ENCODE measurements around the gene EML3. TPM values are rescaled to one million over a fixed set of nuclear protein-coding genes. Genes with fewer than 3 reads are reported as not detected.
"Not testable (repeated sequence)": the region's sequence is repeated elsewhere in the genome, so short reads cannot be mapped to it uniquely, and the experiment has no call there.

The EML3 gene
- total RNA-seq, 2 donors from 2014 or later, result 122 to 205 TPM

- Mint-ChIP-seq H3K27me3 (no peaks in the 10 kb centered on the region), H3K36me3 (no peaks in the 10 kb centered on the region), H3K4me1 (ENCODE audit: low read depth in 2 of 2) (peaks cover 11 to 20% of the 10 kb centered on the region in 2 donors), H3K9me3 (no peaks in the 10 kb centered on the region), H3K27ac (peak within 1 kb of the TSS; percentile 88 to 97), H3K4me3 (peak within 1 kb of the TSS; percentile 97)
- DNase-seq (ENCODE audit: low spot score), result peak; percentile 99
- peak; percentile 99 for ATAC-seq
These were observed 33.6 kb upstream of the EML3 start, which contains the start of gene GANAB for GRCh38 chr11:62645946-62646824. GANAB (minus strand) TSS chr11:62646613; CDS start chr11:62646599, 14 bp downstream.

- ATAC-seq, result no peak
- DNase-seq (ENCODE audit: low spot score), result no peak
- Mint-ChIP-seq H3K36me3 (no peaks in the 10 kb centered on the region), H3K4me1 (ENCODE audit: low read depth in 2 of 2) (peaks cover 15 to 22% of the 10 kb centered on the region in 2 donors), H3K27ac (peak overlapping the region; percentile 88 to 97), H3K27me3 (no peaks in the 10 kb centered on the region), H3K9me3 (no peaks in the 10 kb centered on the region), H3K4me3 (peak overlapping the region; percentile 97)
These were observed 33.0 kb upstream of the EML3 start for GRCh38 chr11:62645671-62645945.

GRCh38 chr11:62644220-62644619 is 31.6 kb upstream of the EML3 start:
- ATAC-seq, result no peak
- DNase-seq (ENCODE audit: low spot score), result no peak
- peak overlapping the region; percentile 88 to 97 for H3K27ac Mint-ChIP-seq
- no peaks in the 10 kb centered on the region for H3K27me3 Mint-ChIP-seq
- H3K9me3 Mint-ChIP-seq, result no peaks in the 10 kb centered on the region
- peaks cover 6% of the 10 kb centered on the region for H3K36me3 Mint-ChIP-seq
- H3K4me1 Mint-ChIP-seq (ENCODE audit: low read depth in 2 of 2), result peaks cover 22 to 27% of the 10 kb centered on the region in 2 donors
- H3K4me3 Mint-ChIP-seq, result peak overlapping the region; percentile 25

- peak overlapping the region in 1 of 2 donors; percentile 80 for H3K27ac Mint-ChIP-seq
These were observed 19.9 kb upstream of the EML3 start for GRCh38 chr11:62632492-62632891.

GRCh38 chr11:62627713-62628112 is 15.1 kb upstream of the EML3 start:
- H3K9me3 Mint-ChIP-seq, result no peaks in the 10 kb centered on the region
- no peak for DNase-seq (ENCODE audit: low spot score)
- H3K27me3 Mint-ChIP-seq, result no peaks in the 10 kb centered on the region
- H3K36me3 Mint-ChIP-seq, result peaks cover 30% of the 10 kb centered on the region
- H3K4me3 Mint-ChIP-seq, result no peak overlapping the region
- peaks cover 0 to 10% of the 10 kb centered on the region in 2 donors for H3K4me1 Mint-ChIP-seq (ENCODE audit: low read depth in 2 of 2)
- peak overlapping the region in 1 of 2 donors; percentile 43 for H3K27ac Mint-ChIP-seq
- no peak for ATAC-seq

More at GRCh38 chr11:62632492-62632891, 19.9 kb upstream of the EML3 start:
- no peaks in the 10 kb centered on the region for H3K27me3 Mint-ChIP-seq
- H3K9me3 Mint-ChIP-seq, result no peaks in the 10 kb centered on the region
- H3K4me1 Mint-ChIP-seq (ENCODE audit: low read depth in 2 of 2), result peaks cover 9 to 17% of the 10 kb centered on the region in 2 donors
- DNase-seq (ENCODE audit: low spot score) (no peak), ATAC-seq (no peak)
- no peak overlapping the region for H3K4me3 Mint-ChIP-seq
- H3K36me3 Mint-ChIP-seq, result peaks cover 38% of the 10 kb centered on the region

GRCh38 chr11:62622476-62623089 is 10.0 kb upstream of the EML3 start:
- no peaks in the 10 kb centered on the region for H3K9me3 Mint-ChIP-seq
- no peak for DNase-seq (ENCODE audit: low spot score)
- H3K27ac Mint-ChIP-seq, result peak overlapping the region; percentile 96 to 99
- H3K4me3 Mint-ChIP-seq, result peak overlapping the region; percentile 100
- no peak for ATAC-seq
- H3K27me3 Mint-ChIP-seq, result no peaks in the 10 kb centered on the region
- H3K4me1 Mint-ChIP-seq (ENCODE audit: low read depth in 2 of 2), result peaks cover 17 to 20% of the 10 kb centered on the region in 2 donors
- peaks cover 18% of the 10 kb centered on the region for H3K36me3 Mint-ChIP-seq

GRCh38 chr11:62621567-62622470 is 9.2 kb upstream of the EML3 start, which contains the start of gene B3GAT3:
B3GAT3 (minus strand) TSS chr11:62621986; CDS start chr11:62621947, 39 bp downstream.
- H3K9me3 Mint-ChIP-seq, result no peaks in the 10 kb centered on the region
- H3K36me3 Mint-ChIP-seq, result peaks cover 18% of the 10 kb centered on the region
- peak; percentile 99 for DNase-seq (ENCODE audit: low spot score)

GRCh38 chr11:62621027-62621566 is 8.5 kb upstream of the EML3 start:
- DNase-seq (ENCODE audit: low spot score), result no peak
- peak overlapping the region; percentile 100 for H3K4me3 Mint-ChIP-seq
- H3K27me3 Mint-ChIP-seq, result no peaks in the 10 kb centered on the region
- H3K36me3 Mint-ChIP-seq, result peaks cover 16% of the 10 kb centered on the region
- H3K4me1 Mint-ChIP-seq (ENCODE audit: low read depth in 2 of 2), result peaks cover 17 to 20% of the 10 kb centered on the region in 2 donors
- ATAC-seq, result no peak
- H3K27ac Mint-ChIP-seq, result peak overlapping the region; percentile 96 to 99
- no peaks in the 10 kb centered on the region for H3K9me3 Mint-ChIP-seq

More at GRCh38 chr11:62621567-62622470, 9.2 kb upstream of the EML3 start, which contains the start of gene B3GAT3:
- ATAC-seq, result peak; percentile 98 to 99
- Mint-ChIP-seq H3K4me3 (peak within 1 kb of the TSS; percentile 100), H3K4me1 (ENCODE audit: low read depth in 2 of 2) (peaks cover 17 to 20% of the 10 kb centered on the region in 2 donors), H3K27me3 (no peaks in the 10 kb centered on the region), H3K27ac (peak within 1 kb of the TSS; percentile 96 to 99)

- H3K36me3 Mint-ChIP-seq; ATAC-seq; H3K4me3 Mint-ChIP-seq; H3K27ac Mint-ChIP-seq; H3K27me3 Mint-ChIP-seq; H3K9me3 Mint-ChIP-seq; DNase-seq (ENCODE audit: low spot score): not testable (repeated sequence)
- peaks cover 26 to 27% of the 10 kb centered on the region in 2 donors for H3K4me1 Mint-ChIP-seq (ENCODE audit: low read depth in 2 of 2)
These were observed 4.4 kb upstream of the EML3 start for GRCh38 chr11:62616957-62617356.

- Mint-ChIP-seq H3K4me3 (no peak overlapping the region), H3K4me1 (ENCODE audit: low read depth in 2 of 2) (peaks cover 24% of the 10 kb centered on the region in 2 donors), H3K9me3 (no peaks in the 10 kb centered on the region), H3K27ac (no peak overlapping the region), H3K27me3 (no peaks in the 10 kb centered on the region), H3K36me3 (no peaks in the 10 kb centered on the region)
- DNase-seq (ENCODE audit: low spot score), result no peak
- no peak for ATAC-seq
These were observed 2.9 kb upstream of the EML3 start for GRCh38 chr11:62615521-62615920.

- H3K4me3 Mint-ChIP-seq, result no peak overlapping the region
- H3K27ac Mint-ChIP-seq, result peak overlapping the region; percentile 56 to 81
- no peaks in the 10 kb centered on the region for H3K36me3 Mint-ChIP-seq
- no peaks in the 10 kb centered on the region for H3K9me3 Mint-ChIP-seq
- DNase-seq (ENCODE audit: low spot score), result no peak
- H3K27me3 Mint-ChIP-seq, result no peaks in the 10 kb centered on the region
- H3K4me1 Mint-ChIP-seq (ENCODE audit: low read depth in 2 of 2), result peaks cover 29 to 31% of the 10 kb centered on the region in 2 donors
- ATAC-seq, result no peak
These were observed 1.7 kb upstream of the EML3 start for GRCh38 chr11:62614275-62614674.

GRCh38 chr11:62613291-62613778 is 760 bp upstream of the EML3 start:
- Mint-ChIP-seq H3K4me1 (ENCODE audit: low read depth in 2 of 2) (peaks cover 32 to 38% of the 10 kb centered on the region in 2 donors), H3K36me3 (no peaks in the 10 kb centered on the region), H3K4me3 (peak overlapping the region; percentile 45), H3K9me3 (no peaks in the 10 kb centered on the region), H3K27ac (peak overlapping the region; percentile 56 to 81), H3K27me3 (no peaks in the 10 kb centered on the region)
- DNase-seq (ENCODE audit: low spot score), result no peak
- ATAC-seq, result no peak

Measured in natural killer cell treated with Interleukin-12 subunit alpha and Interleukin-12 subunit beta and Interleukin-15 and Interleukin-18, amount 100 ng/mL, for 72 hours (primary cell).